Measurements from ENCODE around the gene LDLRAD4.

Gene LDLRAD4

DNA sequence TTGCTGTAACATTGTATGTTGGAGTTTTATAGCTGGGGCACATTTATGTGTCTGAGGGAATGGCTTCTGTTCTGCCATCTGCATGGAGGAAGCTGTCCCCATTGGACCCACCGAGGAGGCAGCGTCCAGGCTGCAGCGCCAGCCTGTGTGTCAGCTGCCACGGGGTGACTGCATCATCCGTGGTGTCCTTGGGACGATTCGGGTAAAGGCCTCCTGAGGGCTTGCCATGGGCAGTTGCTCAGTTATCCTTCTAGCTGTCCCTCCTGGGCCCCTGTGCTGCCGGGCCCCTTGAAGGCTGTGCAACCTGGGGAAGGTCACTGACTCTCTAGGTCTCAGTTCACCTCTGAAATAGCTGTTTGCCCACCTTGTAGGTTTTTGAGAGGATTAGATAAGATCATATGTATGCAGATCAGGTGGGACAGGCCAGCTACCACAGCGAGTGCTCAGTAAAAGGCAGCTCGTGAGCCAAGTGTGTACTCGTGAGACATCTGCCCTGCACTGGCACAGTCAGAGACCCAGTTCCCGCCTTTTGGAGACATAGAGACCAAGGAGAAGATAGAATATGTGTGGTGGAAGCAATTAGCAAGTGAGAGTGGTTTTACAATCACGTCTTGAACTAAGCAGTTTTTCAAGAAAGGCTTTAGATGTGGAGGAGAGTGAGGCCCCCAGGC, 10.6 kb downstream of the LDLRAD4 start:
- DNase-seq (ENCODE audit: low read depth), result no peak

DNA sequence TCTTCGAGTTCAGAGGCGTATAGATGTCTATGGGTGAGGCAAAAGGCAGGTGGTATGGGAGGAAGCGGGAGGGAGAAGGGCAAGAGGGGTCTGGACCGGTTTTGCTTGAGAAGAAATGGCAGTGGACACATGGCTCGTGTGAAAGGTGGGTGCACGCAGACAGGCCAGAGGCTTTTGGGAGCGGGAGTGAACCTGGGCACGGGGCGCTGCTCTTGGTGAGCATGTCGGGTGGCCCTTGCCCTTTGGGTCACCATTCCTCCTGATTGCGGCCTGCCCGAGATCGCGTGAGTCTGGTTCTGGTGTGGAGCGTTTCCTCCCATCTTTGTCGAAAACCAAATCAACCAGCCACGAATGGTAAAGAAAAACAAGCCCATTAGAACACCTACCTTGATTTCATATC, 12.6 kb downstream of the LDLRAD4 start:
- DNase-seq (ENCODE audit: low read depth), result no peak

DNA sequence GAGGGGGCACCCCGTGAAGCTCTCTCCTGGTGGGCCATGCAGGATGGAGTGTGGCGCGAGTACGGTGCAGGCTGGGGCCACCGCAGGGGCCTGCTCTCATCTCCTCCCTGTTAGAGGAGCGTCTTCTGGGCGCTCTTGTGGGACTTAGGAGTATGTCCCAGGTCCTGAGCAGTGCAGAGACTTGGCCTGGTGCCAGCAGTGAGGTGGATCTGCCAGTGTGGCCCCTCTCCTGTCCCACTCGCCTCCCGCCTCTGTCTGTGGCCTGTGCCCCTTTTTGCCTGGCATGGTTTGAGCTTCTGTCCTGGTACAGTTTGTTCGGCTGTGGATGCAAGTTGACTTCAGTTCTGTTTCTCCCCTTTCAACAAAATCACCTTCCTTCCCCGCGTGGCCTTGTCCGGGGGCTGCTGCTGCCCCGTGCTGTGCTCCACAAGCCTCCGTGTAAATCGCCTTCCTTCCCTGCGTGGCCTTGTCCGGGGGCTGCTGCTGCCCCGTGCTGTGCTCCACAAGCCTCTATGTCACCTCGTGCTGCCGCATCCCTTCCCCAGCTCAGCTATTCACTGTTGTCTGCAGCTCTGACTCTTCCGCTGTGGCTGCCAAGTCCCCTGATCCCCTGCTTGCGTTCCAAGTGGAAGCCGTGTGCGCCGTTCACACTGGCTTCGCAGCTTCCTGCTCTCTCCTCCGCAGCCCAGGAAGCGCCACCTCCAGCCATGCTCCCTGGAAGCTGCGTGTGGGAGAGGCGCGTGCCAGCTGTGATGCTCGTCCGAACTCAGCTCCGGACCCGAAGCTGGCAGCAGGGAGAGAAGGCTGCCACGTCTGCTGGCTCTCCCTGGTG, 13.7 kb downstream of the LDLRAD4 start:
- no peak for DNase-seq (ENCODE audit: low read depth)

DNA sequence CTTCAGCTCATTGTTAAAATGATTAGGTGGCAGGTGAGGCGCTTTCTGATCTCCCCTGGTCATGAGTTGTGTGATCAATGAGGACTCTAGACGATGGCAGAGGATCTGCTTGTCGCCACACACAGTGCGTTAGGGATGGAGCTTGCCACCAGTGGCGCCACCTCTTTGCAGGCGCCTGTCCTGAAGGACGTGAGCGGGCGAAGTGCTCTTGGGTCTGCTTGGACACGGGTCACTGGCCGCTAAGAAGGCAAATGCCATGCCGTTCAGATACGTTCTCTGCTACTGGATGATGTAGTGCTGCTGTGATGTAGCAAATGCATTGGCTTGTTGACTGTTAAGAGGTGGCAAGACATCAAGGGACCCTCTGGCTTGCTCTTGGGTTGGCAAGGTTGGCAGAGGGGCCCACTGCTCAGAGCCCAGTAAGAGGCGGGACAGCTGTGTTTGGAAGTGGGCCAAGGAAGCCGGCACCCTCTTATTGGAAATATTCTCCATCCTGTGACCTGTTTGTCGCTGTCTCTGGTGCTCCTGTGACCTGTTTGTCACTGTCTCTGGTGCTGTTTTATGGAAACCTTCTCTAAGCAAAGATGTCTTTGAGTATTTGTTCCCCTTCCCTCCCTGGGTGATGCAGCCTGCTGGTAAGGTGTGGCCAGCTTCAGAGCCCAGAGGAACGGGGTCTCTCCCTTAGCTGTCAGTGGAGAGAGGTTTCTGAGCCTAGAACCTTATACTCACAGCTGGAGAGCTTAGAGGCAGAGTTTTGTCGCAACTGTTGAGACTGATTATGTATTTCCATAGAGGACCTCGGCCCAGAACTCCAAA, 14.6 kb downstream of the LDLRAD4 start:
- no peak for DNase-seq (ENCODE audit: low read depth)

DNA sequence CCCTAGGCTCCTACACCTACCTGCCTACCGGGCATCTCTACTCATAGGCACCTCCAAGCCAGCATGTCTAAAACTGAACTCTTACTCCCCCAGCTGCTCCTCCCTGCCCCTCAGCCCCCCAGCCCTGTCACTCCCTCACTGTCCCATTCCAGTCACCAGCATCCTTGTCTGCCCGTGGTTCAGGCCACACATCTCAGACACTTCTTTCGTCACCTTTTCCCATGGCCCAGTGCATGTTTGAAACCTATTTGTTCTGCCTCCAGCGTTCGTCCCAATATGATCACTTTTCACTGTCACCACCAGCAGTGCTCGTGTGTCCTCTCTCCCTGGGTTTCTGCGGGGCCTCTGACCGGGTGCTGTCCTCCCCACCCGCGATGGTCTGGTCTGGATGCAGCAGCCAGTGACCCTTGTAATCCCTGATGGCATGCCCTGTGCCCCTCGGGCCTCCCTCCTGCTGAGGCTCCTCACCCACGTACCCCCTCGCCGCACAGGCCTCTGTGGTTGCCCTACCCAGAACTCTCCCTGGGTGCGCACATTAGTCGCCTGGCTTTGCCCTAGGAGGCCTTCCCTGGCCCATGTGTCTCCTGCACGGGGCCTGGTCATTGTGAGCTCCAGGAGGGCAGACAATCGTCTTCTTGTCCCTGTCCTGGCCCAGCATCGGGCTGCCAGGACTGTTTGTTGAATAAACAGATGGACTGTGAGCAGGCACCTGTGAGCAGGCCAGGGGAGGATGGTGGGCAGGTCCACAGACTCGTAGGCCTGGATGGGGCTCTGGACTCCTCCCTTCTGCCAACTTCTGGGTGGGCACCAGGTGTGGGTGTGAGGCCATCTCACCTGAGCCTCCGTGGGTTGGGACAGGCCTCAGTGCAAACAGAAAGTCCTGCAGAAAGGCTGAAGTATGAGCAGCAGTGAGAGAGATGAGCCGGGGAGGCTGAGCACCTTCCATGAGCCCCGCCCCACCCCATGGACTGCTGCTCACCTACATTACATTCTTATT, 15.5 kb downstream of the LDLRAD4 start:
- DNase-seq (ENCODE audit: low read depth), result no peak

DNA sequence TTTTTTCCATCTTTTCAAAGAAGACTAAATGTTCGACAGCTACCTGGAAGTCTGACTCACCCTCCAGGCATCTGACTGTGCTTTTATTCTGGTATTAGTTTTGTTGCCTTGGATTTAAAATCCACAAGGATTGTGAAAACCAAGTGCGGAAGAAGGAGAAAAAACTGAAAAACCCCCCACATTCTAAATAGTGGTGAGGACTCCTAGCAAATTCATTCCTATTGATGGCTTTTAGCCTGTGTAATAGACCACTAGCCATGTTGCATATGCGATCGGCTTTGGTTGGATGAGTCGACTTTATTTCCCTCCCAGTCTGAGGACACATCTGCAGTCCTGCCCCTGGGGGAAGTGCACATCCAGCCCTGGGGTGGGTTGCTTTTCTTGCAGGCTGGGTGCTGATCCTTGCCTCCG, 16.9 kb downstream of the LDLRAD4 start:
- DNase-seq (ENCODE audit: low read depth), result no peak

DNA sequence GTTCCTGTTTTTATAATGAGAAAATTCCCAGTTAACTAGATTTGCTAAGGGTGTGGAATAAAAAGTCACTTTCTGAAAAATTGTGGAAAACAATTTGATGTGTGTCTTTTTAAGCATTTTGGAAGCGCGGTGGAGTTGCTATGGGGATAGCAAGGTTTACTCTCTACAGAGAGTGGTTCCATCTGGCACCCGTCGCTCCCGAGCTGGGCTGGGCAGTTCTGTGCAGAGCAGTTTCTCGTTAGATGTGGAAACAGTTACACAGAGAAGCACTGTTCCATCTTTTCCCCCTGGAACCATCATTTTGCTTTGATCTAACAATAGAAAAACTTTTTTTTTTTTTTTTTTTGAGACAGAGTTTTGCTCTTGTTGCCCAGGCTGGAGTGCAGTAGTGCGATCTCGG, 17.4 kb downstream of the LDLRAD4 start:
- DNase-seq (ENCODE audit: low read depth), result no peak

DNA sequence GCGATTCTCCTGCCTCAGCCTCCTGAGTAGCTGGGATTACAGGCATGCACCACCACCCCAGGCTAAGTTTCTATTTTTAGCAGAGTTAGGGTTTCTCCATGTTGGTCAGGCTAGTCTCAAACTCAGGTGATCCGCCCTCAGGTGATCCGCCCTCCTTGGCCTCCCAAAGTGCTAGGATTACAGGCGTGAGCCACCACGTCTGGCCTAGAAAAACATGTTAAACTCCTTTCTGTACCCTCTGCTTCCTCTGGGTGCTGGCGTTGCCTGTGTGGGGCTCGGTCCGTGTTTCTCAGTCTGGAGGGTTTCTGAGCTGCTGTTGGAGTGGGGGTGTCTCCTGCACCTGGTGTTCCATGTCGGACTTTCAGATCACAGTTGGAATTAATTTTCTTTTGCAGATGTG, 17.9 kb downstream of the LDLRAD4 start:
- no peak for DNase-seq (ENCODE audit: low read depth)

DNA sequence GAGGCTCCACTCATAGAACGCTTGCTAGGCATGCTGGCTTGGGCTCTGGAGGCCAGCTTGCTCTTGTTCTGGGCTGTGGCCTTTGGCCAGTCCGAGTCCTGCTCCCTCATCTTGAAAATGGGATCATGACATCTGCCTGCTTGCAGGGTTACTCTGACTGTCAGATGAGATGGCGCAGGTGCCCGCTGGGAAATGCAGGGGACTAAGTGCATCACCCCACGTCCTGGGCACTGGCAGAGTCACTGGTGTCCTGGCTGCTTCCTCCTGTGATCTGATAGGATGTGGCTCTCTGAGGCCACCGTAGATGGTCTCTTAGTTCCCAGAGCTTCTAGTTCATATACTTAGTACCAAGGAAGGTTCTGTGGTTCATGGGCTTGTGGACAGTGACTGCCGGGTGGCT, 18.5 kb downstream of the LDLRAD4 start:
- no peak for DNase-seq (ENCODE audit: low read depth)

DNA sequence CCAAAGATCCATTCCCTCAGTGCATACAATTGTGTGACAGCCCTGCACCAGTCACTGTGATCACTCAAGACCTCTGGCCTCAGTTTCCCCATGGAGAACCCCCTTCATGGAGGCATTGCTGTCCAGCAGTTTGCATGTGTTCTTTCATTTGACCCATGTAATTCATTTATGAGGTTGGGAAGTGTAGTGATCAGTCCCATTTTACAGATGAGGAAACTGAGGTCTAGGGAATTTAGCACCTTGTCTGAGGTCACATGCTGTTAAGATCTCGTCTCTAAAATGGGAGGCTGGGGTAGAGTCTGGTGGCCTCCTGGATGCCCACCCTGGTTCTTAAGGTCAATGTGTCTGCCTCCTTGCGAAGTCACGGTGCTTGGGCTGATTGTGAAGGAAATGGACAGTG, 19.1 kb downstream of the LDLRAD4 start:
- no peak for DNase-seq (ENCODE audit: low read depth)

DNA sequence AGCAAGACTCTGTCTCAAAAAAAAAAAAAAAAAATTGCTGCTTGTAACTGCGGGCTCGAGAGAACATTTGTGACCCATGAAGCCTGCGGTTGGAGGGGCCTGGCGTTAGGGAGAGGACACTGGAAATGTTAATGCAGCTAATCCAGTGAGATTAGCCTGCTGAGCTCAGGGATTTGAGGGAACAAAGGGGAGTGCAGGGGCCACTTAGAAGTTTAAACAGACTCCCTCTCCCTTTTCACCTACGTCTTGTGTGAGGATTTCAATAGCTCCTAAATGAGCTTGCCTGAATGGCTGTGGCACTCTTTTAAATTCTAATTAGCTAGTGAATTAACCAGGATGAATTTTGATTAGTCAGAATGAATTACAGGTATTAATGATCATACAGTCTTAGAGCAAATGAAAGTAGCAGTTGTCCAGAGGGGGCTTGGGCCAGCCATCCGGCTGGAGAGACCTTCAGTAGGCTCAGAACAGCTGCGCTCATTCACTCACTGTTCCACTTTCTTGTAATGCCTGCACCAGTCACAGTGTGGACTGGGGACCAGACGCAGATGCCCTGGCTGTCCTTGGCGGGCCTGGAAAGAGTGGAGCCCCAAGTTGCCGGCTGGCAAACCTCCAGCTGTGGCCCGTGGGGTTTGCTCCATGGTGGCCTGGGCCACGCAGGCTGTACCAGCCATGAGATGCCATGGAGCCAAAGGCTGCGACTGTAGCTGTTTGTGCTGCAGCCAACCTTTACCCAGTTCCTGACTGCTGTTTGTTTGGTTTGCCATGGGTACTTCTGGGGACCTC, 20.8 kb downstream of the LDLRAD4 start:
- DNase-seq (ENCODE audit: low read depth), result no peak

DNA sequence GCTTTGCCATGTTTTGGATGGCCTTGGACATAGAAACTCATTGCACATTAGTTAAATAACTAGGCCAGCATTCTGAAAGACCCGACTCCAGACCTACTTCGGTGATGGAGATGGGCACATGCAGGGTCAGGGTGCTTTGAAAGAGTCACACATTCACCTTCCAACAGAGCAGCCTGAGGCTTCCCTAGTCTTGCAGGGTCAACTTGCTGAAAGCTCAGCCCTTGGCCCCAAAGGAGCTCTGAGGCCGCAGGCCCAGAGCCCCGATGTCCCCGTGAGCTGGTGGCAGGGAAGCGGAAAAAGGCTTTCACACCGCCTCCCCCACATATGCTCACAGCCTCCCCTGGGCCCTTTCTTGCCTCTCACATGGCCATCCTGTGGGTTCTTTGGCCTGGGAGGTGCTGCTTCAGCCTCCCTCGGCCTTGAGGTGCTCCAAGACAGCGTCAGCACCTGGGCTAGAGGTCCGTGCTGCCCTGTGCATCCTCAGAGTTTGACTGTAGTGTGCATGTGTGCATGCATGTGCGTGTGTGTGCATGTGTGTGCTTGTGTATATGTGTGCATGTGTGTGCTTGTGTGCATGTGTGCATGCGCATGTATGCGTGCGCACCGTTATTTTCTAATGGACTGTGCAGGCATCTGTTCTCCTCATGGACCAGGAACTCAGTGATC, 21.6 kb downstream of the LDLRAD4 start:
- no peak for DNase-seq (ENCODE audit: low read depth)

DNA sequence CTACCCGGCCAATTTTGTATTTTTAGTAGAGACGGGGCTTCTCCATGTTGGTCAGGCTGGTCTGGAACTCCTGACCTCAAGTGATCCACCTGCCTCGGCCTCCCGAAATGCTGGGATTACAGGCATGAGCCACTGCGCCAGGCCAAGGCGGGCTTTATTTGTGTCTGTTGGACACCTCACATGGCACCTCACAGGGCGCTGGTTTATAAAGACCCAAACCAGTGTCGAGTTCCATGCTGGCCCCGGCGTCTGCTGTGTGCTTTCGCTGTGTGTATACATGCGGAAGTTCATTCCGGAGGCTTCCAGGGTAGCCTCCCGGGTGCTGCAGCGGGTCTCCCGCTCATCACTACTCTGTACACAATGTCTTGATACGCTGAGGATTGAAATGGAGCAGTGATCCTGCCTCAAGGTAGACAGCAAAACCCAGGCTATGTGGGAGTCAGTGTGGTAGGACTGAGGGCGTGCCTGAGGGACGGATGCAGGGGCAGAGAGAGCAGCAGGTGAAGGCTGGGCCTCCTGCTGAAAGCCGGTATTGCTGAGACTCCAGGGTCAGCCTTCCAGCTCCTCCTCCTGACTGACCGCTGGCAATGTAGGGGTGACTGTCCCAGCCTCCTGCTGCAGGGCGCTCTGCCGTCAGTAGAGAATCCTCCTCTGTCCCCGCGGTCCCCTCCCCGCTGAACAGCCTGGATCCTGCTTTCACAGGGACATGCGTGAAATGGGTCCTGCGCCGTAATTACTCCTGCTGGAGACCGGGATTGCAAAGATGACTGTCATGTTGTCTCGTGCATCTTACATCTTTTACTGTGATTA, 22.7 kb downstream of the LDLRAD4 start:
- no peak for DNase-seq (ENCODE audit: low read depth)

DNA sequence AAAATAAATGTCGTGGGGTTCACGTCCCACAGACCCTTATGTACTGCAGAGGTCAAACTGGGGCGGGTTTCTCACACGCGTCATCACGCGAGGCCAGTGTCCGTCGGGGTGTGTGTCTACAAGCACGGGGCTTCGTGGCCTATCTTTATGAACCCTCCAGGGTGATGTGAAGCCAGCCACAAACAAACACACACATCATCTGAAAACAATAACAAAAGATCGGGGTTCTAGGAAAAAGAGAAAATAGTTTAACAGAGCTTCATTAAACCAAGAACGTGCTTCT, 23.3 kb downstream of the LDLRAD4 start:
- no peak for DNase-seq (ENCODE audit: low read depth)

DNA sequence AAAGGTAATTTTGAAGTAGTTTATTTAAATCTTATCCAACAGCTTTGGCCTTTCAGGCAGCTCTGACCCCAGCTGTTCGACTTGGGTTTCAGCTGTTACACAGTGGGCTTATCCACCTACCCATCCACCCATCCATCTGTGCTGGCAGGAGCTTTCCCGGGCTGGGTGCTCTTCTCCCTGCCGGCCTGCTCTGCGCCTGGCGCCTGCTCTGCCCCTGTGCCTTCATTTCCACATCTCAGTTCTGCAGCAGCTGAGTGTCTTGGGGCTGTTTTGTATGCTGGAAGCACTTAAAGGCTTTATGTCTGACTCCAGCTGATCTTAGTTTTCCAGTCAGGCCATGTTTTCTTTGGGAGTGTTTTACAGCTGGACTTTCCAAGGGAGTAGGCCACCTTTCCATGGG, 24.2 kb downstream of the LDLRAD4 start:
- no peak for DNase-seq (ENCODE audit: low read depth)

DNA sequence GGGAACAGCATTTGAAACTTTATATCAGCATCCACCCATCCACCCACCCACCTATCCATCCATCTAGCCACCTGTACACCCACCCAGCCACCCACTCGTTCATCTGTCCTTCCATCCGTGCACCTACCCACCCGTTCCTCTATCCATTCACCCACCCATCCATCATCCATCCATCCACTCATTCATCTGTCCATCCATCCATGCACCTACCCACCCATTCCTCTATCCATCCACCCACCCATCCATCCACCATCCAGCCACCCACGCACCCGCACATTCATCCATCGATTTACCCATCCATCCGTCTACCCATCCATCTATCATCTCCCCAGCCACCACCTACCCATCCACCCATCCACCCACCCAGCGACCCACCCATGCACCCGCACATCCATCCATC, 24.8 kb downstream of the LDLRAD4 start:
- DNase-seq (ENCODE audit: low read depth), result no peak

DNA sequence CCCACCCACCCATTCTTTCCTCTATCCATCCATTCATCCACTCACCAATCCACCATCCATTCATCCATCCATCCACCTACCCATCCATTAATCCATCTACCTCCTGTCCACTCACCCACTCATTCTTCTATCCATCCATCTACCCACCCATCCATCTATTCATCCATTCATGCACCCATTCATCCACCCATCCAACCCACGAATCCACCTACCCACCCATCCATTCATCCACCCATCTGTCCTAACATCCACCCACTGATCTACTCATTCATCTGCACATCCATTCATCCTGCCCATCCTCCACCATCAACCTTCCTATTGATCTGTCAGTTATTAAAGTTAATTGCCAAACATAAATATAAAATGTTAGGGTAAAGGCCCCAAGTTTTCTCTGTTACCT, 25.6 kb downstream of the LDLRAD4 start:
- DNase-seq (ENCODE audit: low read depth), result no peak

DNA sequence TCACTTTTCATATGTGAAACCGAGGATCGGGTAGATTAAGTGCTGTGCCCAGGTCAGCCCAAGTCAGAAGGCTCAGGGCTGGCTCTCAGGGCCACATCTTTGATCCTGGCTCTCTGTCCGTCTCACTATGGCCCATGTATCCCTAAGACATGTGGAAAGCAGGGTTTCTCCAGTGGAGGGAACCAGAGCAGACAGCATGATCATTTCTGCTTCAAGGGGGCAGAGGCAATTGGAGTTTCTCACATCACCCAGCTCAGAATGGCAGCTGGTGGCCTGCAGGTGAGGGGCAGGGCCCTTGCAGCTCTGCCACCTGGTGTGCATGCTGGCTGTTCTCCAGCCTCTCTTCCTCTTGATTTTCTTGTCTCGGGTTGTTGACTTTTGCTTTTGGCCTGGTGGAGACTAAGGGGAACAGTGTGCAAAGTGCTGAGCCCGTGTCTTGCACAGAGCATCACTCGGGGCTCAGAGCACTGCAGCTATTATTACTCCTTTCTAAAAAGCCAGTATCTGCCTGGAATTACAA, 27.0 kb downstream of the LDLRAD4 start:
- no peak for DNase-seq (ENCODE audit: low read depth)

DNA sequence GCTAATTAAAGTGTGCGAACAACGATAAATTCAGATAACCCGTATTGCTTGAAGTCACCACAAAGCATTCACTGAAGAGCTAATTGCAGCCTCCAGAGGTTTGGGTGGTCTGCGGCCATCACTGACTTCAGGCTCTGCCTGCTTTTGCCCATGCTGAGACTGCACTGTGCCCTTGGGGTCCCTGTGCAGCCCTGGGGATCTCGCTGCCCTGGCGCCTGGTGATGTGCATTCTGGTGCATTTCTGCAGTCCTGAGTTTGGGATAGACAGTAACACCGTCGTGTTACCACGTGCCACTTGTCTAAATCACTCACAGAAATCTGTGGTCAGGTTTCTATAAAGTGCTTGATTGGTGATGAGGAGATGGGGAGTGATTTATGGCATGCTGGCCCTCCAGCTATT, 27.6 kb downstream of the LDLRAD4 start:
- DNase-seq (ENCODE audit: low read depth), result no peak
